Posterior cingulate gyrus (tissue), 11 donors: ENCODE results near the gene BCCIP.
A peak's percentile ranks its signal among the peaks of the same experiment; 100 is the strongest.

Experiments used
- DNase-seq, 10 donors: peaks; one replicate each; pipeline versions ENCODE4 v3.0.0 to v3.0.0-alpha.2; 2020 to 2021; ENCODE audit warnings: mixed read lengths in 3 of 10
- intact Hi-C: fragments of 100-400 bp; cut with DNase I; formaldehyde crosslinking; loops from one replicate; pipeline ENCODE4 v1.15.1; 2023

BCCIP gene

GRCh38 chr10:125840955-125841354 lies 17.6 kb downstream of the BCCIP start:
- intact Hi-C loops = no loop called here
- no peak for DNase-seq

- intact Hi-C loops = no loop called here
- DNase-seq = peak in 8 of 10 donors; percentile 44 to 93 (median 62)
Measured at GRCh38 chr10:125843603-125844329, 20.4 kb downstream of the BCCIP start.

- intact Hi-C loops = no loop called here
- peak in 4 of 10 donors; percentile 33 to 90 (median 42) for DNase-seq
Measured at GRCh38 chr10:125844751-125845221, 21.4 kb downstream of the BCCIP start.

GRCh38 chr10:125845617-125846016 lies 22.3 kb downstream of the BCCIP start:
- intact Hi-C loops = no loop called here

GRCh38 chr10:125846894-125847293 lies 23.5 kb downstream of the BCCIP start:
- intact Hi-C loops = no loop called here
- no peak for DNase-seq

More at GRCh38 chr10:125845617-125846016, 22.3 kb downstream of the BCCIP start:
- peak in 1 of 10 donors; percentile 83 for DNase-seq

GRCh38 chr10:125848371-125848770 lies 25.0 kb downstream of the BCCIP start:
- intact Hi-C loops = no loop called here
- no peak for DNase-seq

GRCh38 chr10:125848857-125849256 lies 25.5 kb downstream of the BCCIP start:
- intact Hi-C loops = no loop called here
- DNase-seq = no peak

- intact Hi-C loops = no loop called here
- no peak for DNase-seq
Measured at GRCh38 chr10:125849448-125849847, 26.1 kb downstream of the BCCIP start.

- intact Hi-C loops = no loop called here
- DNase-seq = no peak
Measured at GRCh38 chr10:125850766-125851731, 27.7 kb downstream of the BCCIP start.

- intact Hi-C loops = no loop called here
- no peak for DNase-seq
Measured at GRCh38 chr10:125852487-125852886, 29.1 kb downstream of the BCCIP start.

- intact Hi-C loops = no loop called here
Measured at GRCh38 chr10:125857185-125857760, 33.9 kb downstream of the BCCIP start.

GRCh38 chr10:125859128-125859817 lies 35.9 kb downstream of the BCCIP start:
- DNase-seq = no peak
- intact Hi-C loops = no loop called here

More at GRCh38 chr10:125857185-125857760, 33.9 kb downstream of the BCCIP start:
- no peak for DNase-seq

- intact Hi-C loops = no loop called here
- DNase-seq = no peak
Measured at GRCh38 chr10:125865120-125865519, 41.8 kb downstream of the BCCIP start.

- intact Hi-C loops = no loop called here
- DNase-seq = no peak
Measured at GRCh38 chr10:125866421-125867029, 43.2 kb downstream of the BCCIP start.

- intact Hi-C loops = no loop called here
- DNase-seq = no peak
Measured at GRCh38 chr10:125868372-125868975, 45.1 kb downstream of the BCCIP start.

GRCh38 chr10:125871338-125871737 lies 48.0 kb downstream of the BCCIP start:
- intact Hi-C loops = no loop called here
- no peak for DNase-seq

- DNase-seq = no peak
- intact Hi-C loops = no loop called here
Measured at GRCh38 chr10:125878957-125879835, 55.9 kb downstream of the BCCIP start.

- no peak for DNase-seq
- intact Hi-C loops = no loop called here
Measured at GRCh38 chr10:125880719-125881118, 57.4 kb downstream of the BCCIP start.
